ENCODE measurements around the gene SMIM13. TPM values are rescaled to one million over a fixed set of nuclear protein-coding genes. Genes with fewer than 3 reads are reported as not detected.
"Not testable (repeated sequence)": the region's sequence is repeated elsewhere in the genome, so short reads cannot be mapped to it uniquely, and the experiment has no call there.

The SMIM13 gene
- total and polyA plus RNA-seq, 2 of the 4 experiments (the other 2 are of a cell fraction), result 5.4 to 10.0 TPM

- POLR2A ChIA-PET (ENCODE audit: unreplicated experiment); intact Hi-C loops (cut with micrococcal nuclease); H3K23ac ChIP-seq (ENCODE audit: low read depth, low read length); H4K5ac ChIP-seq (ENCODE audit: low read depth, low read length); H2AK9ac ChIP-seq (replicated peaks; ENCODE audit: low read depth, low read length, poor library complexity); H3K9ac ChIP-seq (ENCODE audit: low read depth, low read length); H3K4me3 ChIP-seq (ENCODE audit: insufficient read depth, low read depth, low read length); H3K9me3 ChIP-seq (ENCODE audit: control insufficient read depth, insufficient read depth, low read length); H2AK5ac ChIP-seq (ENCODE audit: low read depth, low read length); H3K27ac ChIP-seq (ENCODE audit: insufficient read depth, low read length); H3K27me3 ChIP-seq (ENCODE audit: control insufficient read depth, insufficient read depth, low read length); H2BK15ac ChIP-seq (ENCODE audit: low read depth, low read length); H3K36me3 ChIP-seq (ENCODE audit: control insufficient read depth, insufficient read depth, low read length); H3K18ac ChIP-seq (ENCODE audit: low read depth, low read length); H4K91ac ChIP-seq (ENCODE audit: insufficient read depth, low read depth, low read length); H2AFZ ChIP-seq (replicated peaks; ENCODE audit: low read length, poor library complexity); dilution Hi-C loops (cut with HindIII; ENCODE audit: low sequenced_read_pairs, unreplicated experiment); H3K4me1 ChIP-seq (ENCODE audit: control insufficient read depth, insufficient read depth, low read length); H2BK5ac ChIP-seq (ENCODE audit: low read depth, low read length, poor library complexity, severe bottlenecking); H4K8ac ChIP-seq (ENCODE audit: low read depth in 2 of 2, low read length in 2 of 2); H2BK20ac ChIP-seq (ENCODE audit: low read depth, low read length); H3K14ac ChIP-seq (replicated peaks; ENCODE audit: low read depth, low read length); H3K56ac ChIP-seq (ENCODE audit: extremely low read depth, insufficient read depth, low read length); H2BK120ac ChIP-seq (ENCODE audit: low read depth, low read length); H3K4ac ChIP-seq (ENCODE audit: low read depth, low read length); BruUV-seq (replicated peaks); in situ Hi-C loops (cut with MboI; ENCODE audit: low sequenced_read_pairs): not testable (repeated sequence)
- TF ChIP-seq FOS (IDR thresholded peaks at IDR 0.05; ENCODE audit: low read depth, low read length) (0 out of 2 replicates have a peak, but pooled peaks have one; percentile 19), CEBPB (IDR thresholded peaks at IDR 0.05; ENCODE audit: low read depth, low read length) (peak; percentile 49; the same call in 1 of the 2 replicates)
- peak overlapping the region; percentile 50; the same call in 1 of the 2 replicates for H3K4me2 ChIP-seq (ENCODE audit: low read depth, low read length)
- H3K79me1 ChIP-seq (ENCODE audit: low read depth in 1 of 2, low read length in 2 of 2), result peaks cover 24 to 60% of the 10 kb centered on the region in 2 experiments
- peaks cover 48% of the 10 kb centered on the region for H4K20me1 ChIP-seq (ENCODE audit: insufficient read depth, low read length)
- ATAC-seq (ENCODE audit: low read depth) (peak; percentile 74), DNase-seq (peak; percentile 72)
- H3K9me1 ChIP-seq (ENCODE audit: insufficient read depth, low read length), result peaks cover 14% of the 10 kb centered on the region
- CTCF ChIA-PET, result interaction anchor here (0.5 kb wide), 1 partner anchor 15 kb away, joined by 5 read pairs; no protein-coding TSS in a partner anchor
- 100% methylated on average over 2 of the region's 11 CpGs; no CpG with 5 or more reads in 1 of the 2 experiments for WGBS, 2 experiments (ENCODE audit: extremely low coverage in 2 of 2, insufficient read length in 1 of 2)
Measured at GRCh38 chr6:11115808-11116536, 22.3 kb downstream of the SMIM13 start.
